Endothelial cell of umbilical vein (primary cell): ENCODE data around the gene TNN. TPM values are rescaled to one million over a fixed set of nuclear protein-coding genes. Genes with fewer than 3 reads are reported as not detected.

Source experiments
- BruUV-seq: library from RNA; stranded (reverse); fragments of 400-500 nt; replicated peaks from 2 replicates; lab custom pipeline; 2021; lab: Mats Ljungman, UMichigan
- CTCF ChIA-PET: fragments of 300-600, 350-600 bp; sonication (Branson Sonifier 250); formaldehyde crosslinking; loops from one replicate; lab custom pipeline; 2021; ENCODE audit warnings: antibody characterized with exemption, inconsistent platforms; lab: Charles Lee
- POLR2A ChIA-PET: fragments of 300-600, 350-600 bp; sonication (Branson Sonifier 250); formaldehyde crosslinking; loops from one replicate; lab custom pipeline; 2021; ENCODE audit warnings: antibody characterized with exemption, inconsistent platforms; lab: Charles Lee
- DNase-seq: peaks from one replicate; pipeline ENCODE4 v3.0.0-alpha.2; 2011; ENCODE audit warnings: low read depth, low spot score
- FAIRE-seq: peaks from 2 replicates; lab custom pipeline; 2011; peaks lifted over from hg19 to GRCh38; lab: Jason Lieb, UNC
- H2AFZ ChIP-seq: 2 replicates; pipeline ENCODE4 v1.6.0; 2012; ENCODE audit warnings: low read depth, low read length, control low read depth, inconsistent platforms
- H3K27ac ChIP-seq: 2 replicates; pipeline ENCODE4 v1.5.1; 2011; ENCODE audit warnings: low read depth, mild to moderate bottlenecking, control low read depth, low read length, moderate library complexity; ENCODE audit not compliant: insufficient read depth
- H3K27me3 ChIP-seq, 2 experiments: 2 replicates each; pipeline versions ENCODE4 v1.6.0 to v1.6.1; 2011; ENCODE audit warnings: low read length in 2 of 2, mixed read lengths in 1 of 2; ENCODE audit not compliant: control insufficient read depth in 2 of 2, insufficient read depth in 2 of 2
- H3K36me3 ChIP-seq, 2 experiments: 2 replicates in 1 of 2; 3 replicates in 1 of 2; pipeline ENCODE4 v1.5.1; 2011; ENCODE audit warnings: low read length in 2 of 2, mild to moderate bottlenecking in 1 of 2, moderate library complexity in 1 of 2; ENCODE audit not compliant: control insufficient read depth in 2 of 2, insufficient read depth in 2 of 2; ENCODE audit errors: extremely low read depth in 1 of 2
- H3K4me1 ChIP-seq: 3 replicates; pipeline ENCODE4 v1.5.1; 2011; ENCODE audit warnings: mild to moderate bottlenecking, low read length; ENCODE audit not compliant: control insufficient read depth, insufficient read depth; ENCODE audit errors: extremely low read depth
- H3K4me2 ChIP-seq: 2 replicates; pipeline ENCODE4 v1.6.1; 2011; ENCODE audit warnings: low read length, control low read depth, mixed read lengths; ENCODE audit not compliant: insufficient read depth
- H3K4me3 ChIP-seq, 3 experiments: fragments of 200-600 bp in 1 of 3; sonication (generic), shearing (Covaris generic) in 1 of 3; replicated peaks in 1 of 3; 2 replicates each; pipeline ENCODE4 v1.5.1; 2011 to 2016; ENCODE audit warnings: control low read depth in 3 of 3, low read length in 3 of 3, mild to moderate bottlenecking in 2 of 3, inconsistent platforms in 1 of 3, low read depth in 1 of 3, moderate library complexity in 1 of 3; ENCODE audit not compliant: insufficient read depth in 1 of 3
- H3K79me2 ChIP-seq: 2 replicates; pipeline ENCODE4 v1.6.0; 2012; ENCODE audit warnings: low read length, inconsistent platforms; ENCODE audit not compliant: control insufficient read depth, insufficient read depth
- H3K9ac ChIP-seq: replicated peaks from 2 replicates; pipeline ENCODE3; 2011; ENCODE audit warnings: low read length, control low read depth; ENCODE audit not compliant: insufficient read depth; ENCODE audit errors: extremely low read depth
- H3K9me1 ChIP-seq: replicated peaks from 3 replicates; pipeline ENCODE4 v1.6.0; 2011; ENCODE audit warnings: mild to moderate bottlenecking, low read length; ENCODE audit not compliant: control insufficient read depth, insufficient read depth; ENCODE audit errors: extremely low read depth
- H3K9me3 ChIP-seq: replicated peaks from 2 replicates; pipeline ENCODE4 v1.5.1; 2012; ENCODE audit warnings: low read length, inconsistent platforms; ENCODE audit not compliant: control insufficient read depth, insufficient read depth
- H4K20me1 ChIP-seq: replicated peaks from 2 replicates; pipeline ENCODE3; 2011; ENCODE audit warnings: mild to moderate bottlenecking, low read length; ENCODE audit not compliant: control insufficient read depth, insufficient read depth; ENCODE audit errors: extremely low read depth
- CTCF ChIP-seq, 2 donors: IDR thresholded peaks; 1 replicate in 1 of 2; 2 replicates in 1 of 2; pipeline ENCODE4 v1.5.1; 2011; ENCODE audit warnings: low read length in 2 of 2, mild to moderate bottlenecking in 2 of 2, moderate library complexity in 2 of 2, control low read depth in 1 of 2, inconsistent platforms in 1 of 2, low read depth in 1 of 2; ENCODE audit not compliant: insufficient read depth in 1 of 2; ENCODE audit errors: extremely low read depth in 1 of 2
- EZH2 ChIP-seq: IDR thresholded peaks from 2 replicates; pipeline ENCODE4 v1.6.1; 2012; ENCODE audit warnings: borderline replicate concordance, low read depth, mild to moderate bottlenecking, moderate library complexity, low read length, inconsistent platforms; ENCODE audit not compliant: severe bottlenecking
- FOS ChIP-seq: IDR thresholded peaks from 2 replicates; pipeline ENCODE4 v1.6.1; 2011; ENCODE audit warnings: mild to moderate bottlenecking, low read length, moderate library complexity, borderline replicate concordance; ENCODE audit not compliant: insufficient read depth
- GATA2 ChIP-seq: IDR thresholded peaks from 2 replicates; pipeline ENCODE4 v1.7.0; 2011; ENCODE audit warnings: low read depth, mild to moderate bottlenecking, moderate library complexity, mixed read lengths, low read length; ENCODE audit not compliant: insufficient read length, insufficient read depth
- JUN ChIP-seq: IDR thresholded peaks from 2 replicates; pipeline ENCODE4 v1.6.1; 2011; ENCODE audit warnings: borderline replicate concordance, low read depth; ENCODE audit not compliant: insufficient read length, insufficient read depth
- MAX ChIP-seq: IDR thresholded peaks from 2 replicates; pipeline ENCODE4 v1.6.1; 2011; ENCODE audit not compliant: insufficient read depth, insufficient read length
- MYC ChIP-seq: IDR thresholded peaks from one replicate; pipeline ENCODE4 v1.6.1; 2011; ENCODE audit warnings: mild to moderate bottlenecking, low read depth, low read length
- POLR2A ChIP-seq: IDR thresholded peaks from 2 replicates; pipeline ENCODE4 v1.6.1; 2012; ENCODE audit warnings: low read depth, mild to moderate bottlenecking, control low read depth, low read length
- POLR2AphosphoS5 ChIP-seq: IDR thresholded peaks from 2 replicates; pipeline ENCODE4 v1.6.1; 2012; ENCODE audit warnings: low read depth, mild to moderate bottlenecking, control low read depth, low read length, moderate library complexity; ENCODE audit not compliant: insufficient read depth
- dilution Hi-C: fragments of 300-500 bp; cut with MboI; formaldehyde crosslinking; loops from one replicate; pipeline ENCODE4 v1.15.0; 2019; ENCODE audit warnings: low sequenced_read_pairs; ENCODE audit not compliant: extremely low pct_ligation_motif_present
- intact Hi-C: fragments of 100-400 bp; cut with micrococcal nuclease; formaldehyde crosslinking; loops from one replicate; pipeline ENCODE4 v1.10.0; 2022
- polyA plus RNA-seq, 4 experiments: library from polyadenylated mRNA; depleted of rRNA in 3 of 4; stranded (reverse) in 3 of 4; unstranded in 1 of 4; fragments of >200 nt; gene quantifications; 2 replicates each; pipeline versions ENCODE4 v1.2.1 to v1.2.3, GENCODE V29; 2011 to 2012; ENCODE audit warnings: missing spikeins in 1 of 4
- total RNA-seq: library from RNA; stranded (reverse); gene quantifications from 2 replicates; pipeline ENCODE4 v1.2.3, GENCODE V29; 2021

Gene TNN
- total and polyA plus RNA-seq, 2 donors (not counting 3 experiments of a cell fraction or from before 2014, with no cell fraction given), result not detected

DNA sequence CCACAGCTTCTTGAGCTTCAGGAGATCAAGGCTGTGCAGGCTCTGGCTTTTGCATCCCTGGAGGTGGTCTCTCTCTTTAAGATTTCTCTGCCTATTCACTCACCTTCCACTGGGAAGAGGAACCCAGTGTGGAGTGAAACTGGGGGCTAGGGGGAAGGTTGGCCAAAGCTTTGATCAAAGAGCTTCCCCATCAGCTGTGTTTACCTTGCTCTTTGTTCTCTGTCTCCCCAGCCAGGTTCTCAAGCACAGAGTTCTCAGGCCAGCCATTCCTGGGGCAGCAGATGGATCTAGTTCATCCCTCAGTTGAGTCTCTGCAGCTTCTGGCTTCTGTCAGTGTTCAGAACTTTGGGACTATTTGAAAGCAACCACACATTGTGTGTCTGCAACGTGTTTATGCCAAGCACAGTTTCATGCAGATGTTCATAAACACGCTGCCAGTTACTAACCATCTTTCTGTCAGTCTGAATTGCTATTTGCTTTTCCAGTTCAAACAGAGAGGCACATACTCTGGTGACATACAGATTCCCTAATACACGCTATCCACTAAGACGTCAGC lies 27.2 kb upstream of the TNN start:
- no peaks in the 10 kb centered on the region for H3K9me1 ChIP-seq
- FAIRE-seq, result no peak

DNA sequence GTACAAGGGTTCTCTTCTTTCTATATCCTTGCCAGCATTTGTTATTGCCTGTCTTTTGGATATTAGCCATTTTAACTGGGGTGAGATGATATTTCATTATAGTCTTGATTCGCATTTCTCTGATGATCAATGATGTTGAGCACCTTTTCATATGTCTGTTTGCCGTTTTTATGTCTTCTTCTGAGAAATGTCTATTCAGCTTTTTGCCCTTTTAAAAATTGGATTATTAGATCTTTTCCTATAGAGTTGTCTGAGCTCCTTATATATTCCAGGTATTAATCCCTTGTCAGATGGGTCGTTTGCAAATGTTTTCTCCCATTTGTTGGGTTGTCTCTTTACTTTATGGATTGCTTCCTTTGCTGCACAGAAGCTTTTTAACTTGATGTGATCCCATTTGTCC lies 25.0 kb upstream of the TNN start:
- BruUV-seq, result no TSS peak

More for the DNA sequence above, 27.2 kb upstream of the TNN start:
- Histone ChIP-seq H3K9me3 (no peaks in the 10 kb centered on the region), H3K4me2 (no peak overlapping the region), H3K27me3 (no peaks in the 10 kb centered on the region), H3K27ac (no peak overlapping the region), H3K9ac (no peak overlapping the region), H2AFZ (no peak overlapping the region), H3K4me3 (no peak overlapping the region), H3K4me1 (no peaks in the 10 kb centered on the region), H3K36me3 (no peaks in the 10 kb centered on the region), H3K79me2 (no peaks in the 10 kb centered on the region), H4K20me1 (no peaks in the 10 kb centered on the region)
- intact Hi-C loops (no loop called here), dilution Hi-C loops (no loop called here)
- no peak for TF ChIP-seq MYC
- TF ChIP-seq JUN, result no peak
- ChIA-PET POLR2A (no interaction called here), CTCF (interaction anchor here (3.6 kb wide), 1 partner anchor 11 kb away, joined by 16 read pairs; no protein-coding TSS in a partner anchor)
- DNase-seq, result no peak
- no TSS peak for BruUV-seq

More for the DNA sequence above, 25.0 kb upstream of the TNN start:
- Histone ChIP-seq H3K79me2 (no peaks in the 10 kb centered on the region), H3K27me3 (no peaks in the 10 kb centered on the region), H3K9ac (no peak overlapping the region), H3K4me3 (no peak overlapping the region), H3K9me1 (no peaks in the 10 kb centered on the region), H3K27ac (no peak overlapping the region), H4K20me1 (no peaks in the 10 kb centered on the region), H2AFZ (no peak overlapping the region), H3K4me2 (no peak overlapping the region), H3K36me3 (no peaks in the 10 kb centered on the region), H3K9me3 (no peaks in the 10 kb centered on the region), H3K4me1 (no peaks in the 10 kb centered on the region)
- DNase-seq, result no peak
- intact Hi-C loops (no loop called here), dilution Hi-C loops (no loop called here)
- no peak for FAIRE-seq
- ChIA-PET POLR2A (no interaction called here), CTCF (interaction anchor here (1.1 kb wide), 1 partner anchor 13 kb away, joined by 4 read pairs; no protein-coding TSS in a partner anchor)
- TF ChIP-seq CTCF (IDR thresholded peaks at IDR 0.05; ENCODE audit: extremely low read depth in 1 of 2, insufficient read depth in 1 of 2, low read depth in 1 of 2, low read length in 2 of 2) (no peak), GATA2 (no peak), EZH2 (no peak), MYC (no peak), POLR2AphosphoS5 (no peak), FOS (no peak), JUN (no peak), MAX (no peak), POLR2A (no peak)
